H1 (cell line): ENCODE data around the gene VPS11. TPM values are rescaled to one million over a fixed set of nuclear protein-coding genes. Genes with fewer than 3 reads are reported as not detected.

ENCODE experiments used
- CTCF ChIA-PET: fragments of 300-600 bp; sonication (Branson Sonifier 250); formaldehyde crosslinking; loops from one replicate; lab custom pipeline; 2021; ENCODE audit not compliant: partially characterized antibody; lab: Charles Lee
- POLR2A ChIA-PET: fragments of 300-600 bp; sonication (Branson Sonifier 250); formaldehyde crosslinking; loops from one replicate; lab custom pipeline; 2021; ENCODE audit warnings: inconsistent platforms; ENCODE audit not compliant: partially characterized antibody; lab: Charles Lee
- DNase-seq, 2 experiments: peaks; one replicate each; pipeline versions ENCODE4 v3.0.0 to v3.0.0-alpha.2; 2010 to 2022; ENCODE audit warnings: low spot score in 2 of 2, low read depth in 1 of 2, mixed read lengths in 1 of 2
- FAIRE-seq: peaks from 2 replicates; lab custom pipeline; 2011; peaks lifted over from hg19 to GRCh38; lab: Jason Lieb, UNC
- H2AFZ ChIP-seq: 2 replicates; pipeline ENCODE4 v1.8.1; 2012; ENCODE audit warnings: low read length, inconsistent platforms
- H2AK5ac ChIP-seq: 2 replicates; pipeline ENCODE4 v1.6.1; 2013; ENCODE audit warnings: low read depth, low read length
- H2BK120ac ChIP-seq: replicated peaks from 2 replicates; pipeline ENCODE3; 2013; ENCODE audit warnings: low read depth, low read length, inconsistent platforms
- H2BK12ac ChIP-seq: 2 replicates; pipeline ENCODE4 v1.6.1; 2013; ENCODE audit warnings: low read depth, low read length
- H2BK15ac ChIP-seq: 2 replicates; pipeline ENCODE4 v1.6.1; 2013; ENCODE audit warnings: low read length
- H2BK20ac ChIP-seq: 2 replicates; pipeline ENCODE4 v1.6.1; 2013; ENCODE audit warnings: low read length
- H2BK5ac ChIP-seq: 2 replicates; pipeline ENCODE4 v1.6.1; 2013; ENCODE audit warnings: low read depth, low read length
- H3K14ac ChIP-seq: 2 replicates; pipeline ENCODE4 v1.6.1; 2013; ENCODE audit warnings: inconsistent platforms; ENCODE audit not compliant: insufficient read length
- H3K18ac ChIP-seq: 2 replicates; pipeline ENCODE4 v1.6.1; 2013; ENCODE audit warnings: low read length; ENCODE audit errors: extremely low read depth
- H3K23ac ChIP-seq: 2 replicates; pipeline ENCODE4 v1.6.1; 2013; ENCODE audit warnings: inconsistent platforms; ENCODE audit not compliant: insufficient read length
- H3K23me2 ChIP-seq: 2 replicates; pipeline ENCODE4 v1.6.1; 2013; ENCODE audit warnings: low read depth, low read length
- H3K27ac ChIP-seq: 2 replicates; pipeline ENCODE4 v1.6.1; 2011; ENCODE audit warnings: low read depth, low read length, inconsistent platforms
- H3K27me3 ChIP-seq, 4 experiments: replicated peaks in 1 of 4; 1 replicate in 1 of 4; 2 replicates in 3 of 4; pipeline versions ENCODE4 v1.6.1 to v1.8.1; 2011 to 2013; ENCODE audit warnings: low read length in 3 of 4, mild to moderate bottlenecking in 3 of 4, inconsistent platforms in 2 of 4, mixed read lengths in 2 of 4, moderate library complexity in 1 of 4; ENCODE audit not compliant: control insufficient read depth in 3 of 4, insufficient read depth in 3 of 4; ENCODE audit errors: extremely low read depth in 1 of 4
- H3K36me3 ChIP-seq, 4 experiments: 2 replicates each; pipeline versions ENCODE4 v1.6.1 to v1.8.1; 2011 to 2013; ENCODE audit warnings: mild to moderate bottlenecking in 4 of 4, low read length in 3 of 4, moderate library complexity in 2 of 4, control low read depth in 1 of 4, inconsistent platforms in 1 of 4; ENCODE audit not compliant: insufficient read depth in 4 of 4, control insufficient read depth in 2 of 4
- H3K4ac ChIP-seq: replicated peaks from 2 replicates; pipeline ENCODE3; 2013; ENCODE audit warnings: low read length, low read depth, mixed read lengths, inconsistent platforms; ENCODE audit not compliant: insufficient read length
- H3K4me1 ChIP-seq, 4 experiments: replicated peaks in 1 of 4; 1 replicate in 1 of 4; 2 replicates in 3 of 4; pipeline versions ENCODE4 v1.6.1 to v1.8.1; 2011 to 2013; ENCODE audit warnings: low read length in 3 of 4, inconsistent platforms in 2 of 4, mixed read lengths in 1 of 4; ENCODE audit not compliant: insufficient read depth in 4 of 4, control insufficient read depth in 3 of 4
- H3K4me2 ChIP-seq, 2 experiments: 2 replicates each; pipeline versions ENCODE4 v1.6.1 to v1.8.1; 2011 to 2013; ENCODE audit warnings: low read depth in 2 of 2, low read length in 2 of 2, control low read depth in 1 of 2, inconsistent platforms in 1 of 2, mild to moderate bottlenecking in 1 of 2; ENCODE audit not compliant: insufficient read depth in 1 of 2
- H3K4me3 ChIP-seq, 4 experiments: fragments of 200-600, 300-600 bp in 1 of 4; sonication (generic), shearing (Covaris generic), sonication (Bioruptor Twin) in 1 of 4; 2 replicates each; pipeline versions ENCODE4 v1.5.1 to v1.8.1; 2011 to 2016; ENCODE audit warnings: low read length in 4 of 4, low read depth in 3 of 4, control low read depth in 2 of 4, inconsistent platforms in 2 of 4, mild to moderate bottlenecking in 2 of 4, mixed read lengths in 1 of 4, moderate library complexity in 1 of 4; ENCODE audit not compliant: insufficient read depth in 2 of 4; ENCODE audit errors: extremely low read depth in 1 of 4
- H3K56ac ChIP-seq: replicated peaks from 2 replicates; pipeline ENCODE3; 2013; ENCODE audit warnings: low read depth, mild to moderate bottlenecking, mixed read lengths, low read length, inconsistent platforms; ENCODE audit not compliant: insufficient read length
- H3K79me1 ChIP-seq: 2 replicates; pipeline ENCODE4 v1.6.1; 2013; ENCODE audit warnings: low read depth, low read length, control low read depth
- H3K79me2 ChIP-seq, 2 experiments: 2 replicates each; pipeline versions ENCODE4 v1.6.1 to v1.8.1; 2012 to 2013; ENCODE audit warnings: low read length in 2 of 2, mild to moderate bottlenecking in 2 of 2, inconsistent platforms in 1 of 2; ENCODE audit not compliant: insufficient read depth in 2 of 2, control insufficient read depth in 1 of 2
- H3K9ac ChIP-seq, 4 experiments: replicated peaks in 1 of 4; 1 replicate in 1 of 4; 2 replicates in 3 of 4; pipeline versions ENCODE4 v1.6.1 to v1.8.1; 2011 to 2013; ENCODE audit warnings: low read depth in 3 of 4, low read length in 3 of 4, control low read depth in 2 of 4, mild to moderate bottlenecking in 2 of 4, moderate library complexity in 2 of 4, inconsistent platforms in 1 of 4; ENCODE audit errors: extremely low read depth in 1 of 4
- H3K9me3 ChIP-seq, 2 experiments: 2 replicates each; pipeline versions ENCODE4 v1.6.1 to v1.8.1; 2012 to 2013; ENCODE audit warnings: mild to moderate bottlenecking in 2 of 2, moderate library complexity in 2 of 2, control low read depth in 1 of 2, inconsistent platforms in 1 of 2, low read depth in 1 of 2, low read length in 1 of 2, mixed read lengths in 1 of 2; ENCODE audit not compliant: insufficient read depth in 2 of 2
- H4K20me1 ChIP-seq, 2 experiments: replicated peaks in 1 of 2; 2 replicates each; pipeline versions ENCODE3 to v1.8.1; 2011 to 2013; ENCODE audit warnings: inconsistent platforms in 2 of 2, low read length in 2 of 2, mild to moderate bottlenecking in 1 of 2; ENCODE audit not compliant: insufficient read depth in 2 of 2, control insufficient read depth in 1 of 2
- H4K5ac ChIP-seq: 2 replicates; pipeline ENCODE4 v1.6.1; 2013; ENCODE audit warnings: low read length, low read depth, mixed read lengths, inconsistent platforms; ENCODE audit not compliant: insufficient read length
- H4K8ac ChIP-seq: 2 replicates; pipeline ENCODE4 v1.8.0; 2013; ENCODE audit warnings: mild to moderate bottlenecking, moderate library complexity, low read length, inconsistent platforms; ENCODE audit not compliant: insufficient read depth; ENCODE audit errors: extremely low read depth
- H4K91ac ChIP-seq: replicated peaks from 2 replicates; pipeline ENCODE3; 2013; ENCODE audit warnings: low read length, mixed read lengths, inconsistent platforms; ENCODE audit not compliant: insufficient read length
- CEBPB ChIP-seq: IDR thresholded peaks from 2 replicates; pipeline ENCODE4 v1.6.1; 2012; ENCODE audit warnings: low read depth, low read length
- CTCF ChIP-seq, 3 experiments: IDR thresholded peaks; 1 replicate in 2 of 3; 2 replicates in 1 of 3; pipeline versions ENCODE4 v1.5.1 to v1.6.1; 2011; ENCODE audit warnings: low read length in 3 of 3, mild to moderate bottlenecking in 3 of 3, inconsistent platforms in 2 of 3, low read depth in 1 of 3, moderate library complexity in 1 of 3; ENCODE audit not compliant: insufficient read depth in 1 of 3; ENCODE audit errors: control extremely low read depth in 1 of 3
- HDAC6 ChIP-seq: IDR thresholded peaks from one replicate; pipeline ENCODE4 v1.7.1; 2012; ENCODE audit warnings: low read depth, mild to moderate bottlenecking, inconsistent platforms, low read length, moderate library complexity
- MAFK ChIP-seq: IDR thresholded peaks from 2 replicates; pipeline ENCODE4 v1.6.1; 2012; ENCODE audit warnings: low read depth, mild to moderate bottlenecking, improper control_type of control experiment, low read length
- RAD21 ChIP-seq, 2 experiments: IDR thresholded peaks in 1 of 2; conservative IDR thresholded peaks in 1 of 2; 2 replicates each; pipeline ENCODE4 v1.6.1; 2011; ENCODE audit warnings: low read depth in 2 of 2, low read length in 2 of 2, improper control_type of control experiment in 1 of 2, inconsistent platforms in 1 of 2, mild to moderate bottlenecking in 1 of 2, moderate library complexity in 1 of 2
- RBBP5 ChIP-seq: IDR thresholded peaks from 2 replicates; pipeline ENCODE4 v1.7.1; 2012; ENCODE audit warnings: low read depth, mild to moderate bottlenecking, inconsistent platforms, low read length, moderate library complexity, borderline replicate concordance
- SAP30 ChIP-seq: fragments of 300-600 bp; sonication (generic); IDR thresholded peaks from 2 replicates; pipeline ENCODE4 v1.7.1; 2012; ENCODE audit warnings: low read length, moderate library complexity, mild to moderate bottlenecking, inconsistent platforms; ENCODE audit not compliant: insufficient read depth, insufficient replicate concordance
- SIN3A ChIP-seq, 2 experiments: IDR thresholded peaks in 1 of 2; conservative IDR thresholded peaks in 1 of 2; 2 replicates each; pipeline ENCODE4 v1.6.1; 2011 to 2012; ENCODE audit warnings: low read length in 2 of 2, improper control_type of control experiment in 1 of 2, low read depth in 1 of 2, mild to moderate bottlenecking in 1 of 2
- SIX5 ChIP-seq: IDR thresholded peaks from 2 replicates; pipeline ENCODE4 v1.6.1; 2011; ENCODE audit warnings: mild to moderate bottlenecking, low read depth, low read length
- SRF ChIP-seq: IDR thresholded peaks from 2 replicates; pipeline ENCODE4 v1.6.1; 2011; ENCODE audit warnings: mild to moderate bottlenecking, low read depth, low read length, moderate library complexity
- YY1 ChIP-seq: IDR thresholded peaks from 2 replicates; pipeline ENCODE4 v1.6.1; 2011; ENCODE audit warnings: low read depth, mild to moderate bottlenecking, low read length
- WGBS, 2 experiments: shearing (Covaris generic) in 1 of 2; methylation state at CpG; one replicate each; pipeline versions ENCODE4 v1.1.6 to v1.1.7; 2013 to 2015; ENCODE audit warnings: low lambda C conversion rate in 2 of 2, mixed read lengths in 2 of 2, inconsistent platforms in 1 of 2, low coverage in 1 of 2, missing lambda C conversion rate in 1 of 2; ENCODE audit not compliant: insufficient replicate concordance in 2 of 2, insufficient coverage in 1 of 2, insufficient read length in 1 of 2; ENCODE audit errors: extremely low coverage in 1 of 2, missing lambda C conversion rate in 1 of 2; 5-methylcytosine and 5-hydroxymethylcytosine counted together
- polyA plus RNA-seq, 7 experiments: library from polyadenylated mRNA; depleted of rRNA in 3 of 7; stranded (reverse) in 5 of 7; unstranded in 2 of 7; fragments of >200 nt in 5 of 7; fragments of 200-250 nt in 2 of 7; gene quantifications; 1 replicate in 5 of 7; 2 replicates in 1 of 7; 4 replicates in 1 of 7; pipeline versions ENCODE4 v1.2.1 to v1.2.3, GENCODE V29; 2011 to 2013; ENCODE audit warnings: missing spikeins in 2 of 7, mixed read lengths in 2 of 7
- total RNA-seq: library from RNA; stranded (reverse); fragmentation: NEBNext Ultra II Directional; extraction: Animal tissue kit (Norgen Biotek cat#: 25700); gene quantifications from 2 replicates; pipeline ENCODE4 v1.2.1, GENCODE V29; 2021

The VPS11 gene
- total and polyA plus RNA-seq, 2 of the 8 experiments (the other 6 are each of a cell fraction or from before 2014, with no cell fraction given), result 13.1 to 15.5 TPM

- no peak overlapping the region for H2BK120ac ChIP-seq
- WGBS, 2 experiments, result 85% methylated on average over 9 of the region's 9 CpGs; no CpG with 5 or more reads in 1 of the 2 experiments
- no peak for TF ChIP-seq HDAC6
- no peak for TF ChIP-seq MAFK
- no peak for TF ChIP-seq RAD21 (IDR thresholded peaks at IDR 0.05 in 1 of 2, conservative IDR thresholded peaks at IDR 0.05 in 1 of 2; ENCODE audit: low read depth in 2 of 2, low read length in 2 of 2)
- TF ChIP-seq CTCF (IDR thresholded peaks at IDR 0.05; ENCODE audit: control extremely low read depth in 1 of 3, insufficient read depth in 1 of 3, low read depth in 1 of 3, low read length in 3 of 3), result no peak
- TF ChIP-seq SRF, result no peak
- TF ChIP-seq SIN3A (conservative IDR thresholded peaks at IDR 0.05 in 1 of 2, IDR thresholded peaks at IDR 0.05 in 1 of 2; ENCODE audit: low read depth in 1 of 2, low read length in 2 of 2), result no peak
- TF ChIP-seq YY1, result no peak
- TF ChIP-seq SIX5, result no peak
- no peak for TF ChIP-seq CEBPB
- TF ChIP-seq RBBP5, result no peak
- no peak for TF ChIP-seq SAP30
These were observed 24.7 kb upstream of the VPS11 start for GRCh38 chr11:119042927-119043326.

More at GRCh38 chr11:119042927-119043326, 24.7 kb upstream of the VPS11 start:
- Histone ChIP-seq H4K20me1 (peaks cover 0 to 6% of the 10 kb centered on the region in 2 experiments), H3K79me2 (no peaks in the 10 kb centered on the region), H2BK12ac (no peak overlapping the region), H3K4ac (no peak overlapping the region), H3K4me3 (no peak overlapping the region), H3K23me2 (no peaks in the 10 kb centered on the region), H3K56ac (no peak overlapping the region), H3K14ac (no peak overlapping the region), H3K9me3 (no peaks in the 10 kb centered on the region), H4K91ac (no peak overlapping the region), H3K23ac (no peak overlapping the region), H3K27ac (no peak overlapping the region), H3K36me3 (peaks cover 12 to 27% (median 22%) of the 10 kb centered on the region in 4 experiments; a peak in 7 of 8 replicates), H3K18ac (no peak overlapping the region), H3K27me3 (no peaks in the 10 kb centered on the region), H3K4me2 (no peak overlapping the region), H2BK20ac (no peak overlapping the region), H4K8ac (no peak overlapping the region), H2BK5ac (no peak overlapping the region), H2AK5ac (no peak overlapping the region), H3K9ac (no peak overlapping the region), H3K79me1 (no peaks in the 10 kb centered on the region), H3K4me1 (peaks cover 0 to 3% (median 2%) of the 10 kb centered on the region in 4 experiments; a peak in 3 of 7 replicates), H2BK15ac (no peak overlapping the region), H2AFZ (no peak overlapping the region), H4K5ac (no peak overlapping the region)
- DNase-seq (no peak), FAIRE-seq (no peak)
- ChIA-PET POLR2A (interaction anchor here (0.6 to 5.7 kb wide), 11 partner anchors 8 to 137 kb away, joined by 3 to 45 read pairs (median 4); partner anchors contain the start of genes HMBS, HYOU1, RPS25 and SLC37A4), CTCF (interaction anchor here (0.7 to 2.4 kb wide), 11 partner anchors 8 to 1122 kb away, joined by 3 to 5 read pairs (median 3); no protein-coding TSS in a partner anchor)
